GM13977 (cell line): ENCODE results near the gene SLC25A12.
"Not testable (repeated sequence)": the region's sequence is repeated elsewhere in the genome, so short reads cannot be mapped to it uniquely, and the experiment has no call there.

Source experiments
- DNase-seq: peaks from one replicate; pipeline ENCODE4 v3.0.0; 2012; ENCODE audit warnings: low spot score
- in situ Hi-C: fragments of 300-500 bp; cut with MboI; formaldehyde crosslinking; loops from one replicate; pipeline ENCODE4 v1.12.0; 2022; ENCODE audit warnings: low sequenced_read_pairs, low pct_unique_long_range_greater_than_20kb, mixed read lengths, inconsistent platforms; ENCODE audit not compliant: unreplicated experiment
- TF ChIP-seq, protein P1 (sequence below): IDR thresholded peaks from 2 replicates; pipeline ENCODE4 v1.5.1; 2012; ENCODE audit warnings: mild to moderate bottlenecking, control low read depth; ENCODE audit not compliant: insufficient read depth; ENCODE audit errors: extremely low read depth, missing control alignments

The SLC25A12 gene

DNA sequence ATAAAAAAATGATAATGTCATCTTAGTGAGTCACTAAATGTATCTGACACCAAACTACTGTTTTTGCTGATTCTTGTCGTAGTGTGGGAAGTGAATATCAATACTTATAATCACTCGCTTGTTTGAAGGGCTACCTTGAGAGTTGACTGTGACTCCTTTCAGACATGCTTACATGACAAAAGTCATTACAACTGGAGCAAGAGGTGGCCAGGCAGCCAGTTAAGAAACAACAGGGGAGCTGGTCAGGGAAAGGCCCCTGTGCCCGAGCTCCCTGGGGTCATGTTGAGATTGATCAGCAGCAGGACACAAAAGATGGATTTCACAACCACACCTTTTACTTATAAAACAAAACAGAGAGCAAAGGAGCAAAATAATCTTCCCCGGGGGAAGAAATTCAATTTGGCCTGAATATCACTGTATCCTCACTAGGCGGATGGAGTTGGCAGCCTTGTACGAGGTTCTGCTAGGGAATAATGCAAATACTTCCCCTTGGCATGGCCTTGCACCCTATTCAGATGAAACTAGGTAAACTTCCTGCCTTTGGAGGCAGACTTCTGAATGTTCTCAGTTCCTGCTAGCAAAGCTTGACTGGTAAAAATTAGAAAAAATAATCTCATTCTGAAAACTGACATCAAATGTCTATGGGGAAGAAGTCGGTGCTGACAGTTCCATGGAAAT, 105.6 kb downstream of the SLC25A12 start:
- TF ChIP-seq, protein P1, sequence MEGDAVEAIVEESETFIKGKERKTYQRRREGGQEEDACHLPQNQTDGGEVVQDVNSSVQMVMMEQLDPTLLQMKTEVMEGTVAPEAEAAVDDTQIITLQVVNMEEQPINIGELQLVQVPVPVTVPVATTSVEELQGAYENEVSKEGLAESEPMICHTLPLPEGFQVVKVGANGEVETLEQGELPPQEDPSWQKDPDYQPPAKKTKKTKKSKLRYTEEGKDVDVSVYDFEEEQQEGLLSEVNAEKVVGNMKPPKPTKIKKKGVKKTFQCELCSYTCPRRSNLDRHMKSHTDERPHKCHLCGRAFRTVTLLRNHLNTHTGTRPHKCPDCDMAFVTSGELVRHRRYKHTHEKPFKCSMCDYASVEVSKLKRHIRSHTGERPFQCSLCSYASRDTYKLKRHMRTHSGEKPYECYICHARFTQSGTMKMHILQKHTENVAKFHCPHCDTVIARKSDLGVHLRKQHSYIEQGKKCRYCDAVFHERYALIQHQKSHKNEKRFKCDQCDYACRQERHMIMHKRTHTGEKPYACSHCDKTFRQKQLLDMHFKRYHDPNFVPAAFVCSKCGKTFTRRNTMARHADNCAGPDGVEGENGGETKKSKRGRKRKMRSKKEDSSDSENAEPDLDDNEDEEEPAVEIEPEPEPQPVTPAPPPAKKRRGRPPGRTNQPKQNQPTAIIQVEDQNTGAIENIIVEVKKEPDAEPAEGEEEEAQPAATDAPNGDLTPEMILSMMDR: no peak
- in situ Hi-C loops: no loop called here

DNA sequence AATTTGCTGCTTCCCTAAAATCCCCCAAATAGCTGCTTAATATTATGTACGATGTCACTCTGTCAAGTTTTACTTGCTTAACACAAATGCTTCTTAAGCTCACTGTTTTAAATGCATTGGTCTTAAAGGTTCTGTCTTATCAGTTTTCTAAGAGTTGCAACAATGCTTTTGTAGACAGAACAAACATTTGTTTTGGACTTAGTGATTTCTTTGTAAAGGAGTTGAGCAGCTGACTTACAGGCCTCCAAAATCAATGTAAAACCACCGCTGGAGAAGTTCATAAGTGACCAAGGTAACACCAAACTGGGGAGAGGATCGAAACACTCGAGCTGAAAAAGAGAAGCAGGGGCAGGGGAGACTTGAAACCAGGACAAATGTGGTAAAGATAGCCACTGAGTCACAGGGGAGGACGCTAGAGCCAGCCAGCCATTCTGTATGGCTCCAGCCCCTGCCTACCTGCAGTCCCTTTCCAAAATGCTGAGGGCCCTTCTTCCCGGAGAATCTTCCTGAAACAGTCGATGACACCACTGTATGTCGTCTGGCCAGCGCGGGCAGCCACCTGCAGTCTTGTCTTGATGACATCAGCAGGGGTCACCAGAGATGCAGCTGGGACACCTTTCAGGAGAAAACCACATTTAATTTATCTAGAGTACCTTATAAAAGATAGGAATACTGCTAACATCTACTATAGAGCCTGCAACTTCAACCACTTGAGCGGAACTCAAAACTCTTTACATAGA, 106.5 kb downstream of the SLC25A12 start:
- TF ChIP-seq, protein P1: no peak
- in situ Hi-C loops: no loop called here
- no peak for DNase-seq

More for the DNA sequence above, 105.6 kb downstream of the SLC25A12 start:
- DNase-seq: no peak

DNA sequence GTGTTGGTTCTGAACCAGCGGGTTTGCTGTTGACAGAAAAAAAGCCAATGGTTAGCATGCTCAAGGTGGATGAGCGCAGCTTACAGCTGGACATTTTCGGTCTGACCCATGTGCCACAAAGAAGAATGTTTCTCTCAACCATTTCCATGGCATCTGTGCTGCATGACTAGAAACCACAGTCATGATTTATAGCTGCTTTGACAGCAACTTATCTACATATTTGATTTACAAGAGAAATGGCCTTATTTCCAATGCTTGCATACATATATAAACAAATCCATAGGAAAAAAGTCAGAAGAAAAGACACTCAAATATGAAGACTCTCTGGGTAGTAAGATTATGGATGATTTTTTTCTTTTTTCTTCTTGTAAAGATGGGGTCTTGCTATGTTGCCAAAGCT, 108.6 kb downstream of the SLC25A12 start:
- TF ChIP-seq, protein P1: no peak
- in situ Hi-C loops: no loop called here
- DNase-seq: no peak

GRCh38 chr2:171778515-171778914, 115.5 kb downstream of the SLC25A12 start:
- TF ChIP-seq, protein P1: no peak
- in situ Hi-C loops: no loop called here
- DNase-seq: no peak

- in situ Hi-C loops, DNase-seq: not testable (repeated sequence)
Measured at GRCh38 chr2:171774581-171774980, 119.5 kb downstream of the SLC25A12 start.

DNA sequence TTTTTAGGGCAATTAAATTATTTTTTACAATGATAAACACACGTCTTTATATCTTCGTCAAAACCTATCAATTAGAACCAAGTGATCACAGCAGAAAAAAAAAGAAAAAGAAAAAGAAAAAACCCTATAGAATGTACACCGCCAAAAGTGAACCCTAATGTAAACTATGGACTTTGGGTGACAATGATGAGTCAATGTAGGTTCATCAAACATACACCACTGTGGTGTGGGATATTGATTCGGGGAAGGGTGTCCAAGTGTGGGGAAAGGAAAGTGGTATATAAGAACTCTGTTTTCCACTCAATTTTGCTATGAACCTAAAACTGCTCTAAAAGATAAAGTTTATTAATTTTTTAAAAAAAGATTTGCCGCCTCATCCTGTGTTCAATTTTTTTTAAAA, 121.7 kb downstream of the SLC25A12 start:
- in situ Hi-C loops: no loop called here
- TF ChIP-seq, protein P1: no peak
- no peak for DNase-seq

DNA sequence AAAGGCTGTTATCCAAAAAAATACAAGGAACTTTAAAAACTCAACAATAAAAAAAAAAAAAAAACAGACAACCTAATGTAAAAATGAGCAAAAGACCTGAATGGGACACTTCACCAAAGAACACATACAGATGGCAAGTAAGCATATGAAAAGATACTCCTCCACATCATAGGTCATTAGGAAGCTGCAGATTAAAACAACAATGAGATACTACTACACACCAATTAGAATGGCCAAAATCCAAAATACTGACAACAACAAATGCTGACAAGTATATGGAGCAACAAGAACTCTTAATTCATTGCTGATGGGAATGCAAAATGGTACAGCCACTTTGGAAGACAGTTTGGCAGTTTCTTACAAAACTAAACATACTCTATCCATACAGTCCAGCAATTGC, 122.6 kb downstream of the SLC25A12 start:
- in situ Hi-C loops: no loop called here
- DNase-seq: no peak
- TF ChIP-seq, protein P1: no peak
